Measurements from ENCODE around the gene OR1A2.

- no peak for TF ChIP-seq CTCF (conservative IDR thresholded peaks at IDR 0.05; ENCODE audit: low read depth, low read length)
- TF ChIP-seq EZH2 (IDR thresholded peaks at IDR 0.05; ENCODE audit: borderline replicate concordance, low read depth, low read length, poor library complexity, severe bottlenecking), result no peak
Observed at GRCh38 chr17:3197219-3197618, at the start of gene OR1A2.

Data from A673 (cell line).